NCI-H2196 treated with DMSO at 0.1 percent for 48 hours (cell line): Measurements from ENCODE around the gene ATXN2L.
"Not testable (repeated sequence)": the region's sequence is repeated elsewhere in the genome, so short reads cannot be mapped to it uniquely, and the experiment has no call there.

Experiments
- DNase-seq: peaks from one replicate; lab custom pipeline; 2025; ENCODE audit not compliant: unreplicated experiment; lab: John Stamatoyannopoulos, UW

Gene ATXN2L

DNA sequence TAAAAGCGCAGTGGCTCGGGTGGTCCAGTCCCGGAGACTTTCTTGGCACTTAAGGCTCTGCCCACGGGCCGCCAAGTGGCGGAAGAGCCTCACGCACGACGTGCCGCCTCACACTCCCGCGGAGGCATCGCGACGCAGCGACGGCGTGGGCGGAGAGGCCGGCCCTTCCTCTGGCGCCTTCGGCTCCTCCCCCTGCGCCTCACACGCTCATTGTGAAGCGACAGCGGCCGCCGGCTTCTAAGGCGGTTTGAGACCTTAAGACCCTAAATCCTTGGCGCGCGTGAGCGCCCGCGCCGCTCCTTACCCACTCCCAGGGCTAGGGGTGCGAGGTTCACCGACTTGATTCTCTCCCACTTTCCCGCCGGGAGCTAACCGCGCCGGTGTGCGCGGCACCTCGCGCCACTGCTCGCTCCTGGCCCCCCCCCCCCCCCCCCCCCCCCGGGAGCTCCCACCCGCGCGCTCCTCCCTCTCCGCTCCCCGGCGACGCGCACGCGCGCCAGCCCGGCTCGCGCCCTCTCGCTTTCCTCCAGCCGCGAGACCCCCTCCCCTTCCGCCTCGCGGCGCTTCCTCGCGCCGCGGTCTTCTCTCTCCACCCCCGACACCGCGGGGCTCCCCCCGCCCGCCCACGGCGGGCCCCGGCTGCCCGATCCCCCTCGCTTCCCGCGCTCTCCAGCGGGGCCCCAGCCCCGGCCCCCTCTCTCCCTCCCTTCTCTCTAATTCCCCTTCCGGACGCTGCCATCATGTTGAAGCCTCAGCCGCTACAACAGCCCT, at the start of gene ATXN2L:
TSS of gene ATXN2L (plus strand) at position 480 of the 771 bp plus-strand sequence. CDS start at position 741, 261 bp downstream.
- peak; percentile 77 for DNase-seq

GRCh38 chr16:28781697-28782096, 41.1 kb upstream of the ATXN2L start:
- not testable (repeated sequence) for DNase-seq

GRCh38 chr16:28782357-28782756, 40.4 kb upstream of the ATXN2L start:
- not testable (repeated sequence) for DNase-seq

GRCh38 chr16:28802235-28803019, 20.4 kb upstream of the ATXN2L start:
- DNase-seq = not testable (repeated sequence)

GRCh38 chr16:28807445-28808120, 15.2 kb upstream of the ATXN2L start:
- not testable (repeated sequence) for DNase-seq

- DNase-seq = no peak
Measured at GRCh38 chr16:28820016-28820415, 2.8 kb upstream of the ATXN2L start.

GRCh38 chr16:28820546-28820945, 2.3 kb upstream of the ATXN2L start:
- DNase-seq = not testable (repeated sequence)

DNA sequence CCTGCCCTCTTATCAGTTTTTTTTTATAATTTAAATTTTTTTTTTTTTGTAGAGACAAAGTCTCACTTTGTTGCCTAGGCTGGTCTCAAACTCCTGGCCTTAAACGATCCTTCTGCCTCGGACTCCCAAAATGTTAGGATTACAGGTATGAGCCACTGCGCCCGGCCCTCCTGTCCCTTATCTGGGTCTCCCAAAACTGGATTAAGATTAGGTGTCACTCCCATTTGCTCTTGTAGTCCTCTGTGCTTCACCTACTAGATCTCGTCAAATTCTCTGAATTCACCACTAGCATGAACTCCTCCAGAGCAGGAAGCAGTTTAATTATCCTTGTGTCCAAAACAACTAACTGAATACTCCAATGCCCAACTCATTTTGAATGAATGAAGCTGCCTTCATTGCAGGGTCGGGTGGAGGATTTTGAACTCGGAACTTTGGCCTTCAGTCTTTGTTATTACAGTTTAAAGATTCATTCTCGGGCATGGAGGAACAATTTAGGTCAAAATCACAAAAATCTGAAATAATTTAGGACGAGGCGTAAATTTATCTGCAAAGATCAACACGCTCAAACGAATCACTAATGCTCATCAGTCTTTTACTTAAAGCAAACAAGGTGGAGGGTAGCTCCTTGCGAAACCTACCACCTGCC, 802 bp upstream of the ATXN2L start:
- DNase-seq = no peak

GRCh38 chr16:28823291-28823872, 583 bp downstream of the ATXN2L start:
- no peak for DNase-seq

DNA sequence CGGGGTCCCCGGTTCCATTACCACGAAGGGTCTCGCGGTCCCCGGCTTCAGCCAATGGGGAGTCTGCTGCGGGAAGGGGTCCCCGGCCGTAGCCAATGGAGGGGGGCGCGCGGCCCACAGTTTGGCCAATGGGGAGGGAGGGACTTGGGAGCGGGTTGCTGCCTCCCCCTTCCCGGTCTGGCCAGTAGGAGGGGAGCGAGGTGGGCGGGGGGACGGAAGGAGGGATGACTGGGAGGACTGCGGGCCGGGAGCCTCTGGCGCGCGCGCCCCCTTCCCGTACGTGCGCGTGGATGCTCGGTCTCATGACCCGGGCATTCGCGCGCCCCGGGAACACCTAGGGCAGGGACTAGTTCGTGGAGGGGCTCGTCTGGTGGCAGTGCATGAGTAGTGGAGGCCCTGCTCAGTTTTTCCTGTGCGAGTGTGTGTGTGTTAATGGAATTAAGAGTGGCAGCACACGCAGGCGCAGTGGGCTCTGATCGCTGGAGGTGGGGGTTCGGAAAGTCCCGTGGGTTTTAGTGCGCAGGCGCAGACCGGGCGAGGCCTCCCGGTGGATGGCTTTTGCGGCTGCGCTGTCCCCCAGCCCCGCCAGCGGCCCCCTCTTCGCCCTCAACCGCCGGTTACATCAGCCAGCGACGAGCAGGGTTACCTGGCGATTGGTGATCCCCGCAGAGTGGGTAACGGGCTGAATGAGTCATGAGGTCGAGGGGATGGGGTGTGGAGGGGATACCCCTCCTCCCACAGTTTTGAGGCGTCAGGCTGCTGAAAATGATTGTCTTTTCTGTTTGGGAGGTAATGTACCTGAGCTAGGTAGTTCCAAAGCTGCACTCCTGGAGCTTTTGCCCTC, 1.3 kb downstream of the ATXN2L start:
- peak; percentile 97 for DNase-seq

DNA sequence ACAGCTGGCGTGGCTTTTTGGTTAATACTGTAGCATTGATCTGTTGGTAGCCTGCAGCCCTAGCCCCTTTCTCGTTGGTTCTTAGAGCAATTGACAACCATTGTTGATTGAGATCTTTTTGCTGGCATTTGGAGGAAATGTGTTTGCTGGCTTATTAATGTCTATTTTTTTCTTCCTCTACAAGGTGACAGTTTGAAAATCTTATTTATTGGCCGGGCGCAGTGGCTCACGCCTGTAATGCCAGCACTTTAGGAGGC, 1.8 kb downstream of the ATXN2L start:
- no peak for DNase-seq

DNA sequence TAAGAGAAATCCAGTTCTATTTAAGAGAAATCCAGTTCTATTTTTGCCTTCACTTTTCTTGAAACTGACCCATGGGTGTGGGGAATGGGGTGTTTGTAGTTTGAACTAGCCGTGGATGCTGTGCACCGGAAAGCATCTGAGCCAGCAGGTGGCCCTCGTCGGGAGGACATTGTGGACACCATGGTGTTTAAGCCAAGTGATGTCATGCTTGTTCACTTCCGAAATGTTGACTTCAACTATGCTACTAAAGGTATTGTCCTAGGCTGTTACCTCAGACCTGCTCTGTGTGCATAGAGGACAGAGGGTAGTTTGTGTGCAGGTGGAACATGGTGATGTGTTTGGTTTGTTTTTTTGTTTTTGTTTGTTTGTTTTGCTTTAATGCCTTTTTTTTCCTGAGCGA, 3.3 kb downstream of the ATXN2L start:
- no peak for DNase-seq

DNA sequence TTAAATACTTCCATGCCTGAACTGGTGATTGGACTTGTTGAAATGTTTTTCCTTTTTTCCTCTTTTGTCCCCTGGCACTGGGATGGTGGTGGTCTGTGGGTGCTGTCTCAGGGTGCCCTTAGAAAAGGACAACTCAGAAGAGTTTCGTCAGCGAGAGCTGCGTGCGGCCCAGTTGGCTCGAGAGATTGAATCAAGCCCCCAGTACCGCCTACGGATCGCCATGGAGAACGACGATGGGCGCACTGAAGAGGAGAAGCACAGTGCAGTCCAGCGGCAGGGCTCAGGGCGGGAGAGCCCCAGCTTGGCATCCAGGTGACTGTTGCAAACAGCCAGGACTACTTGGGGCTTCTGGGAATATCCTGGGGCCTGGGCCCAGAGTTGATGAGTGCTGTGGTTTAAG, 6.9 kb downstream of the ATXN2L start:
- no peak for DNase-seq

GRCh38 chr16:28830531-28830930, 7.7 kb downstream of the ATXN2L start:
- no peak for DNase-seq

DNA sequence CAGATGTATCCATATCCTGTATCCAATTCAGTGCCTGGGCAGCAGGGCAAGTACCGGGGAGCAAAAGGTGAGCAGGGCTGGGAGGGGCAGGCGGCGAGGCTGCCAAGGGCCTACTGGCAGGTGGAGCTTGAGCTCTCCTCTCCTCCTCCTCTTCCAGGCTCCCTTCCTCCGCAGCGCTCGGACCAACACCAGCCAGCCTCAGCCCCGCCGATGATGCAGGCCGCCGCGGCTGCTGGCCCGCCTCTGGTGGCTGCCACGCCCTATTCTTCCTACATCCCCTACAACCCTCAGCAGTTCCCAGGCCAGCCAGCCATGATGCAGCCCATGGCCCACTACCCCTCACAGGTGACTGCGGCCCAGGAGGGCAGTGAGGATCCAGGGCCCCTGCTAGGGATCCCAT, 11.6 kb downstream of the ATXN2L start:
- no peak for DNase-seq

- no peak for DNase-seq
Measured at GRCh38 chr16:28834873-28835863, 12.4 kb downstream of the ATXN2L start.

DNA sequence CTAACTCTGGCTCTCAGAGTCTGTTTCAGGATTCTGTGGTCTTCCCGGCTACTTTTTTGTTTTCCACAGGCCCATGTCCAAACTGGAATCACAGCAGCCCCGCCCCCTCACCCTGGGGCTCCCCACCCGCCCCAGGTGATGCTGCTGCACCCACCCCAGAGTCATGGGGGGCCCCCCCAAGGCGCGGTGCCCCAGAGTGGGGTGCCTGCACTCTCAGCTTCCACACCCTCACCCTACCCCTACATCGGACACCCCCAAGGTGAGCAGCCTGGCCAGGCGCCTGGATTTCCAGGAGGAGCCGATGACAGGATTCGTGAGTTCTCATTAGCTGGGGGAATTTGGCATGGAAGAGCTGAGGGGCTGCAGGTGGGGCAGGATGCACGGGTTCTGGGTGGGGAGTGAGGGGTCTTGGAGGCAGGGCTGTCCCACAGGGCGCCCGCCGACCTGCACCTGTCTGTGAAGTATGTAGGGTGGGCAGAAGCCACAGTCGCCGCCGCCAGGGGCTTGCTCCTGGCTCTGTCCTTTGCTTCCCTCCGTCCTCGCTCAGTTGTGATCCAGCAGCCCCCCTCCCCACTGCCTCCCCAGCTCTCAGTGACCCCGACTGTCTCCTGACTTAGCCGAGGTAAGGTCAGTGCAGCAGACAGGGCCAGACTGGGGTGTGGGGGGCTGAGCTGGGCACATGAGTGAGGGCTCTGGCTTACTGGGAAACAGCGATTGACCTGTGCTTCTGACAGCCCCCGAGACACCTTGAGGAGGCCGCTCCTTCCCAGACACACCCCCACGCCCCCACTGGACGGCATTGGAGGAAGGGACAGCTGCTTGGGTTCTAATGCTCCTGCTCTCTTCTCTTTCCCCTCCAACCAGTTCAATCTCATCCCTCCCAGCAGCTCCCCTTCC, 13.3 kb downstream of the ATXN2L start:
- no peak for DNase-seq

GRCh38 chr16:28836761-28837064, 13.9 kb downstream of the ATXN2L start:
- no peak for DNase-seq
